ENCODE data around the gene FAM13C. TPM values are rescaled to one million over a fixed set of nuclear protein-coding genes. Genes with fewer than 3 reads are reported as not detected.

Gene FAM13C
- total and polyA plus RNA-seq, 2 of the 4 experiments (the other 2 are of a cell fraction) = 1.6 to 2.9 TPM

- TF ChIP-seq BHLHE40 (IDR thresholded peaks at IDR 0.05; ENCODE audit: low read depth, low read length) (no peak), CTCF (conservative IDR thresholded peaks at IDR 0.05; ENCODE audit: low read depth, low read length) (no peak), USF2 (IDR thresholded peaks at IDR 0.05; ENCODE audit: low read depth, low read length) (no peak), MAZ (IDR thresholded peaks at IDR 0.05; ENCODE audit: borderline replicate concordance, low read depth, low read length) (no peak), RFX5 (IDR thresholded peaks at IDR 0.05; ENCODE audit: low read depth, low read length) (no peak), ELK1 (IDR thresholded peaks at IDR 0.05; ENCODE audit: borderline replicate concordance, low read depth, low read length) (no peak), RAD21 (IDR thresholded peaks at IDR 0.05; ENCODE audit: low read length) (no peak), NFE2L2 (IDR thresholded peaks at IDR 0.05; ENCODE audit: low read depth, low read length) (no peak), SMC3 (IDR thresholded peaks at IDR 0.05; ENCODE audit: low read depth, low read length) (no peak), MXI1 (IDR thresholded peaks at IDR 0.05; ENCODE audit: borderline replicate concordance, low read depth, low read length) (no peak), POLR2A (IDR thresholded peaks at IDR 0.05; ENCODE audit: low read depth, low read length) (no peak), MAFK (IDR thresholded peaks at IDR 0.05; ENCODE audit: low read depth, low read length) (no peak)
- ATAC-seq (ENCODE audit: low read depth) (no peak), DNase-seq (peak; percentile 66)
- WGBS, 2 experiments (ENCODE audit: extremely low coverage in 2 of 2, insufficient read length in 1 of 2) = no CpG with 5 or more reads among the region's 3 CpGs
- Histone ChIP-seq H4K91ac (ENCODE audit: insufficient read depth, low read depth, low read length) (no peak overlapping the region), H2BK20ac (ENCODE audit: low read depth, low read length) (peak overlapping the region; percentile 67; the same call in 1 of the 2 replicates), H2BK5ac (ENCODE audit: low read depth, low read length, poor library complexity, severe bottlenecking) (peak overlapping the region; percentile 27), H3K9me1 (ENCODE audit: insufficient read depth, low read length) (no peaks in the 10 kb centered on the region; the same call in 1 of the 2 replicates), H2AK5ac (ENCODE audit: low read depth, low read length) (peak overlapping the region; percentile 56), H3K18ac (ENCODE audit: low read depth, low read length) (peak overlapping the region; percentile 69; the same call in 1 of the 2 replicates), H3K36me3 (ENCODE audit: control insufficient read depth, insufficient read depth, low read length) (no peaks in the 10 kb centered on the region), H3K79me1 (ENCODE audit: low read depth in 1 of 2, low read length in 2 of 2) (no peaks in the 10 kb centered on the region), H3K4me3 (ENCODE audit: insufficient read depth, low read depth, low read length) (no peak overlapping the region), H3K14ac (replicated peaks; ENCODE audit: low read depth, low read length) (0 out of 2 replicates have a peak overlapping the region, but pooled peaks have one; percentile 10), H2BK15ac (ENCODE audit: low read depth, low read length) (no peak overlapping the region), H4K20me1 (ENCODE audit: insufficient read depth, low read length) (no peaks in the 10 kb centered on the region), H3K9ac (ENCODE audit: low read depth, low read length) (no peak overlapping the region), H3K4ac (ENCODE audit: low read depth, low read length) (peak overlapping the region; percentile 62; the same call in 1 of the 2 replicates), H3K23ac (ENCODE audit: low read depth, low read length) (no peak overlapping the region), H4K8ac (ENCODE audit: low read depth in 2 of 2, low read length in 2 of 2) (peak overlapping the region in 1 of 2 experiments; percentile 13; a peak in 1 of 4 replicates), H2AFZ (replicated peaks; ENCODE audit: low read length, poor library complexity) (no peak overlapping the region), H3K4me1 (ENCODE audit: control insufficient read depth, insufficient read depth, low read length) (peaks cover 12% of the 10 kb centered on the region), H3K56ac (ENCODE audit: extremely low read depth, insufficient read depth, low read length) (no peak overlapping the region), H3K9me3 (ENCODE audit: control insufficient read depth, insufficient read depth, low read length) (peaks cover 7% of the 10 kb centered on the region), H2BK120ac (ENCODE audit: low read depth, low read length) (peak overlapping the region; percentile 44; the same call in 1 of the 2 replicates), H3K27me3 (ENCODE audit: control insufficient read depth, insufficient read depth, low read length) (no peaks in the 10 kb centered on the region), H3K4me2 (ENCODE audit: low read depth, low read length) (no peak overlapping the region), H2AK9ac (replicated peaks; ENCODE audit: low read depth, low read length, poor library complexity) (no peak overlapping the region), H4K5ac (ENCODE audit: low read depth, low read length) (peak overlapping the region; percentile 83; the same call in 1 of the 2 replicates), H3K27ac (ENCODE audit: insufficient read depth, low read length) (no peak overlapping the region)
- in situ Hi-C loops (cut with MboI; ENCODE audit: low sequenced_read_pairs) (no loop called here), dilution Hi-C loops (cut with HindIII; ENCODE audit: low sequenced_read_pairs, unreplicated experiment) (no loop called here), intact Hi-C loops (cut with micrococcal nuclease) (loop anchor here (5.0 kb wide), 1 partner anchor 153 kb away; no protein-coding TSS in a partner anchor)
- no TSS peak for BruUV-seq (replicated peaks)
- ChIA-PET POLR2A (ENCODE audit: unreplicated experiment) (no interaction called here), CTCF (no interaction called here)
These were observed 22.4 kb upstream of the FAM13C start for GRCh38 chr10:59384761-59385160.
